HEK293 (cell line): ENCODE results near the gene LETM1.

Experiments
- CTCF ChIA-PET: fragments of 350-600 bp; formaldehyde crosslinking; extraction: SDS; loops from one replicate; lab custom pipeline; 2021; ENCODE audit warnings: antibody characterized with exemption; lab: Yijun Ruan, JAX
- POLR2A ChIA-PET: fragments of 300-600 bp; formaldehyde crosslinking; extraction: SDS; loops from one replicate; lab custom pipeline; 2020; ENCODE audit warnings: antibody characterized with exemption, inconsistent platforms; lab: Yijun Ruan, JAX
- H3K27ac ChIP-seq: fragments of 200-500 bp; sonication (Bioruptor generic); 2 replicates; pipeline ENCODE4 v1.5.1; 2014; ENCODE audit warnings: low read depth, low read length, control low read depth, inconsistent platforms; ENCODE audit errors: extremely low read depth
- H3K36me3 ChIP-seq, 2 experiments: fragments of 200-500 bp in 1 of 2; sonication (Bioruptor generic) in 1 of 2; 1 replicate in 1 of 2; 2 replicates in 1 of 2; pipeline ENCODE4 v1.5.1; 2014 to 2017; ENCODE audit warnings: inconsistent platforms in 2 of 2, low read length in 2 of 2; ENCODE audit not compliant: control insufficient read depth in 2 of 2, insufficient read depth in 1 of 2
- H3K4me1 ChIP-seq: fragments of 200-500 bp; sonication (Bioruptor generic); 2 replicates; pipeline ENCODE4 v1.5.1; 2014; ENCODE audit warnings: mild to moderate bottlenecking, low read length, inconsistent platforms; ENCODE audit not compliant: control insufficient read depth, insufficient read depth
- H3K4me3 ChIP-seq: 2 replicates; pipeline ENCODE4 v1.5.1; 2011; ENCODE audit warnings: low read depth, mild to moderate bottlenecking, control low read depth, low read length, moderate library complexity
- H3K9me3 ChIP-seq: fragments of 200-500 bp; sonication (Bioruptor generic); 2 replicates; pipeline ENCODE4 v1.5.1; 2014; ENCODE audit warnings: low read depth, low read length, inconsistent platforms; ENCODE audit not compliant: control insufficient read depth, insufficient read depth
- FEZF1 ChIP-seq: fragments of 450-650 bp; formaldehyde crosslinking; IDR thresholded peaks from 2 replicates; pipeline ENCODE4 v1.5.1; 2016; ENCODE audit warnings: missing biosample characterization, missing genetic modification characterization
- GFI1B ChIP-seq: fragments of 450-650 bp; formaldehyde crosslinking; IDR thresholded peaks from 2 replicates; pipeline ENCODE4 v1.5.1; 2016; ENCODE audit warnings: missing biosample characterization, missing genetic modification characterization
- GLI2 ChIP-seq: fragments of 450-650 bp; formaldehyde crosslinking; IDR thresholded peaks from 2 replicates; pipeline ENCODE4; 2017; ENCODE audit warnings: missing biosample characterization, missing genetic modification characterization, low read depth, borderline replicate concordance
- GLI4 ChIP-seq: fragments of 450-650 bp; formaldehyde crosslinking; IDR thresholded peaks from 2 replicates; pipeline ENCODE4 v1.5.1; 2016; ENCODE audit warnings: missing biosample characterization, missing genetic modification characterization
- GLIS2 ChIP-seq: fragments of 450-650 bp; formaldehyde crosslinking; IDR thresholded peaks from 2 replicates; pipeline ENCODE4 v1.5.1; 2016; ENCODE audit warnings: missing biosample characterization, missing genetic modification characterization
- KLF1 ChIP-seq: fragments of 450-650 bp; formaldehyde crosslinking; IDR thresholded peaks from 2 replicates; pipeline ENCODE4 v1.5.1; 2016; ENCODE audit warnings: missing biosample characterization, missing genetic modification characterization
- MEIS1 ChIP-seq: sonication (generic); formaldehyde crosslinking; IDR thresholded peaks from 2 replicates; pipeline ENCODE4 v1.8.1; 2022; ENCODE audit warnings: missing genetic modification reagents, mild to moderate bottlenecking, borderline replicate concordance
- PRDM6 ChIP-seq: fragments of 450-650 bp; formaldehyde crosslinking; IDR thresholded peaks from 2 replicates; pipeline ENCODE4 v1.5.1; 2017; ENCODE audit warnings: missing biosample characterization, missing genetic modification characterization
- REPIN1 ChIP-seq: fragments of 450-650 bp; formaldehyde crosslinking; IDR thresholded peaks from 2 replicates; pipeline ENCODE4 v1.5.1; 2017; ENCODE audit warnings: missing biosample characterization, missing genetic modification characterization, low read depth
- ZBTB21 ChIP-seq: fragments of 450-650 bp; formaldehyde crosslinking; IDR thresholded peaks from 2 replicates; pipeline ENCODE4 v1.5.1; 2017; ENCODE audit warnings: missing biosample characterization, missing genetic modification characterization
- ZBTB48 ChIP-seq: fragments of 450-650 bp; formaldehyde crosslinking; IDR thresholded peaks from 2 replicates; pipeline ENCODE4 v1.5.1; 2016; ENCODE audit warnings: missing biosample characterization, missing genetic modification characterization
- ZBTB49 ChIP-seq: fragments of 450-650 bp; formaldehyde crosslinking; IDR thresholded peaks from 2 replicates; pipeline ENCODE4 v1.5.1; 2016; ENCODE audit warnings: missing biosample characterization, missing genetic modification characterization, low read depth
- ZEB2 ChIP-seq: fragments of 450-650 bp; formaldehyde crosslinking; IDR thresholded peaks from 2 replicates; pipeline ENCODE4 v1.5.1; 2016; ENCODE audit warnings: missing biosample characterization, missing genetic modification characterization
- ZFP37 ChIP-seq: fragments of 450-650 bp; formaldehyde crosslinking; IDR thresholded peaks from 2 replicates; pipeline ENCODE4 v1.5.1; 2016; ENCODE audit warnings: missing biosample characterization, missing genetic modification characterization
- ZFP41 ChIP-seq: fragments of 450-650 bp; formaldehyde crosslinking; IDR thresholded peaks from 2 replicates; pipeline ENCODE4 v1.5.1; 2016; ENCODE audit warnings: missing biosample characterization, missing genetic modification characterization, borderline replicate concordance
- ZNF140 ChIP-seq: fragments of 450-650 bp; formaldehyde crosslinking; IDR thresholded peaks from 2 replicates; pipeline ENCODE4 v1.5.1; 2016; ENCODE audit warnings: missing biosample characterization, missing genetic modification characterization
- ZNF174 ChIP-seq: fragments of 450-650 bp; formaldehyde crosslinking; IDR thresholded peaks from 2 replicates; pipeline ENCODE4 v1.5.0; 2017; ENCODE audit warnings: missing biosample characterization, mild to moderate bottlenecking, missing genetic modification characterization
- ZNF302 ChIP-seq: fragments of 450-650 bp; formaldehyde crosslinking; IDR thresholded peaks from 2 replicates; pipeline ENCODE4 v1.5.1; 2016; ENCODE audit warnings: missing biosample characterization, missing genetic modification characterization, low read depth
- ZNF324 ChIP-seq: fragments of 450-650 bp; formaldehyde crosslinking; IDR thresholded peaks from 2 replicates; pipeline ENCODE4 v1.5.1; 2016; ENCODE audit warnings: missing biosample characterization, missing genetic modification characterization
- ZNF350 ChIP-seq: fragments of 450-650 bp; formaldehyde crosslinking; IDR thresholded peaks from 2 replicates; pipeline ENCODE4 v1.5.0; 2017; ENCODE audit warnings: missing biosample characterization, mild to moderate bottlenecking, missing genetic modification characterization
- ZNF398 ChIP-seq: fragments of 450-650 bp; formaldehyde crosslinking; IDR thresholded peaks from 2 replicates; pipeline ENCODE4 v1.5.1; 2017; ENCODE audit warnings: missing biosample characterization, missing genetic modification characterization
- ZNF473 ChIP-seq: fragments of 450-650 bp; formaldehyde crosslinking; IDR thresholded peaks from 2 replicates; pipeline ENCODE4 v1.5.1; 2017; ENCODE audit warnings: missing biosample characterization, missing genetic modification characterization
- ZNF48 ChIP-seq: fragments of 450-650 bp; formaldehyde crosslinking; IDR thresholded peaks from 2 replicates; pipeline ENCODE4 v1.5.1; 2016; ENCODE audit warnings: missing biosample characterization, missing genetic modification characterization
- ZNF544 ChIP-seq: fragments of 450-650 bp; formaldehyde crosslinking; IDR thresholded peaks from 2 replicates; pipeline ENCODE4 v1.5.0; 2017; ENCODE audit warnings: missing biosample characterization, missing genetic modification characterization
- ZNF549 ChIP-seq: fragments of 450-650 bp; IDR thresholded peaks from 2 replicates; pipeline ENCODE4 v1.5.1; 2018; ENCODE audit warnings: missing biosample characterization, missing genetic modification characterization, mild to moderate bottlenecking, inconsistent platforms, moderate library complexity
- ZNF704 ChIP-seq: fragments of 450-650 bp; formaldehyde crosslinking; IDR thresholded peaks from 2 replicates; pipeline ENCODE4 v1.5.1; 2016; ENCODE audit warnings: missing biosample characterization, missing genetic modification characterization
- ZNF777 ChIP-seq: fragments of 450-650 bp; formaldehyde crosslinking; IDR thresholded peaks from 2 replicates; pipeline ENCODE4 v1.5.1; 2017; ENCODE audit warnings: missing biosample characterization, missing genetic modification characterization, borderline replicate concordance

LETM1 gene

GRCh38 chr4:1841201-1841886, 14.6 kb downstream of the LETM1 start (continued):
- no peak for TF ChIP-seq ZFP37 (tag by site-specific recombination)
- no peak for TF ChIP-seq KLF1 (tag by site-specific recombination)
- no peak for TF ChIP-seq REPIN1 (tag by site-specific recombination)
- no peak for TF ChIP-seq ZBTB21 (tag by site-specific recombination)
- TF ChIP-seq ZFP41 (tag by site-specific recombination), result no peak
- no peak for TF ChIP-seq GFI1B (tag by site-specific recombination)
- TF ChIP-seq ZNF174 (tag by site-specific recombination), result no peak
- no peak for TF ChIP-seq GLI4 (tag by site-specific recombination)

- TF ChIP-seq ZNF140 (tag by site-specific recombination), result no peak
- no peak for TF ChIP-seq ZNF48 (tag by site-specific recombination)
- no peak for TF ChIP-seq ZNF398 (tag by site-specific recombination)
- no peak for TF ChIP-seq ZNF549
- TF ChIP-seq ZNF544 (tag by site-specific recombination), result no peak
- TF ChIP-seq ZNF777 (tag by site-specific recombination), result no peak
- TF ChIP-seq ZEB2 (tag by site-specific recombination), result no peak
- no peak for TF ChIP-seq ZBTB48 (tag by site-specific recombination)
- TF ChIP-seq ZNF350, result no peak
- TF ChIP-seq PRDM6 (tag by site-specific recombination), result no peak
- no peak for TF ChIP-seq ZNF324
- no peak for TF ChIP-seq ZNF473 (tag by site-specific recombination)
- TF ChIP-seq ZNF704, result no peak
- TF ChIP-seq, all 188 proteins: peak for 0
- Histone ChIP-seq H3K4me1 (no peaks in the 10 kb centered on the region), H3K4me3 (no peak overlapping the region), H3K36me3 (peaks cover 13 to 90% of the 10 kb centered on the region in 2 experiments; a peak in 2 of 3 replicates), H3K9me3 (no peaks in the 10 kb centered on the region), H3K27ac (no peak overlapping the region)
- ChIA-PET CTCF (no interaction called here), POLR2A (no interaction called here)
Observed at GRCh38 chr4:1839282-1839681, 16.7 kb downstream of the LETM1 start.

- Histone ChIP-seq H3K9me3 (no peaks in the 10 kb centered on the region), H3K27ac (no peak overlapping the region), H3K36me3 (peaks cover 13 to 90% of the 10 kb centered on the region in 2 experiments; a peak in 2 of 3 replicates), H3K4me1 (no peaks in the 10 kb centered on the region), H3K4me3 (no peak overlapping the region)
- ChIA-PET POLR2A (no interaction called here), CTCF (interaction anchor here (0.8 kb wide), 1 partner anchor 62 kb away, joined by 3 read pairs; no protein-coding TSS in a partner anchor)
- TF ChIP-seq ZBTB49 (tag by site-specific recombination), result no peak
- no peak for TF ChIP-seq GLIS2 (tag by site-specific recombination)
- TF ChIP-seq GLI2, result no peak
- no peak for TF ChIP-seq FEZF1 (tag by site-specific recombination)
- TF ChIP-seq KLF1 (tag by site-specific recombination), result no peak
- TF ChIP-seq ZNF174 (tag by site-specific recombination), result no peak
- no peak for TF ChIP-seq ZNF302 (tag by site-specific recombination)
- no peak for TF ChIP-seq MEIS1
Observed at GRCh38 chr4:1837069-1837468, 18.9 kb downstream of the LETM1 start.
